Stimulated activated CD4-positive, alpha-beta T cell treated with anti-CD3 and anti-CD28 coated beads, Interleukin-4, amount 100 ng/mL, for 48 hours (primary cell): ENCODE results near the gene SEC14L5.
"Not testable (repeated sequence)": the region's sequence is repeated elsewhere in the genome, so short reads cannot be mapped to it uniquely, and the experiment has no call there.

Experiments
- DNase-seq, 2 donors: peaks; one replicate each; pipeline ENCODE4 v3.0.0-alpha.2; 2020; ENCODE audit warnings: low read depth in 2 of 2

The SEC14L5 gene

DNA sequence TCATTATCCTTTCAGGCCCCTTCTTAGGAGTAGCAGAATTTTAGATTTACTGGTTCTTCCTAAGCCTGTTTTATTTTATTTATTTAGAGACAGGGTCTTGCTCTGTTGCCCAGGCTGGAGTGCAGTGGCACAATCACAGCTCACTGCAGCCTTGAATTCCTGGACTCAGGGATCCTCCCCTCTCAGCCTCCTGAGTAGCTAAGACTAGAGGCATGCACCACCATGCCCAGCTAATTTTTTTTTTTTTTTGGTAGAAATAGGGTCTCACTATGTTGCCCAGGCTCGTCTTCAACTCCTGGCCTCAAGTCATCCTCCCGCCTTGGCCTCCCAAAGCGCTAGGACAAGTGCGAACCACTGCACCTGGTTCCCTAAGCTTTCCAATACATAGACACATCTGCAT, 28.5 kb upstream of the SEC14L5 start:
- not testable (repeated sequence) for DNase-seq

DNA sequence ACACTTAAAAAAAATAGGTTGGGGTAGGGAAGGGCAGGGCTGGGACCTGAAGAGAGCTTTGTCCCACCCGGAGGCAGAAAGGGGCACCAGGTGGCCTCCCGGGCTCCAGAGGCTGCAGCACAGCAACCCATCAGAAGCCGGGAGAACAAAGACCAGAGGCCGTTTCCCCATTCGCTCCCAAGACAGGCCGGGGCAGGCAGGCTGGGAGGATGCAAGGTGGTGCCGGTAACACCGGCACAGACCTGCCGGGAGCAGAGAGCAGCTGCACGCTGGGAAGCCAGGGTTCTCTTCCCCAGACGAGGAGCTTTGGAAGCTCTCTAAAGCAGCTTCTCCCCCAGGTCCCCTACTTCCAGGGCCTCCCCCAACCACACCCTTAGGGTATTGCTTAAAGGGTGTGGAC, 26.7 kb upstream of the SEC14L5 start:
- DNase-seq: no peak

DNA sequence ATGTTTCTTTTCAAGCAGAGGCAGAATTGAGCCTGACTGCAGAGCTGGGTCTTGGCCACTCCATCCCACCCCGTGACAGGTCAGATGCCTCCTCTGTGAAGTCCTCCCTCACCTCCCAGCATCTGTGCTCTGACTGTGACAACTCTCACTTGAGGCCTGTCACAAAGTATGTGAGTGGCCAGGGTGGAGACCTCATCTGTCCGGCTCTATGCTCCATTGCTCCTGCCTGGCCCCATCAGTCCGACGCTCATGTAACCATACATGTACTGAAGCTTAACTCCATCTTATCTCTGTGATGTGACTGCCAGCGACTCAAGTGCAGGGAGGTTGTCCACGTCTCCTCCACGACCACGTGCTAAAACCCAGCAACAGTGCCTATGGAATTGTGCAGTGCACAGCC, 24.7 kb upstream of the SEC14L5 start:
- DNase-seq: no peak

DNA sequence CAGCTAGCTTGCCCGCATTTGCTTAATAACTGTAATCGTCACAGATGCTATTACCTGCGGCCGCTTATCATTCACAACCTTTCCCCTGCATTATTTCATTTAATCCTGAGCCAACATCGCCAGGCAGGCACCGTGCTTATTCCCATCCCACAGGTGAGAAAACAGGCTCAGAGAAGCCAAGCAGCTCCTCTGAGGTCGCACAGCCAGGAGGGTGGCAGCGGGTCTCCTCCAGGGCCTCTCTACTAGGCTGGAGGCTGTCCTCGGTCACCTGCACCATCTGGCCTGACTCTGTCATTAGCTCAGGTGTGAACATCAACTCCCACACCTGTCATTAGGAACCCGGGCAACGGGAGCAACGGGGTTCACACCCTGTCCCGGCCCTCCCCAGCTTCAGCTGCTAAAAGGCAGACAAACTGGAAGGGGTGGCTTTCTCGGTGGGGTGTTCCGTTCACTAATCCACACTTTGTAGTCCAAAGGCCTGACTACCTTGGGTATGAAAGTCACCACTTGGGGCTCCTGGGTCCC, 24.2 kb upstream of the SEC14L5 start:
- DNase-seq: no peak

DNA sequence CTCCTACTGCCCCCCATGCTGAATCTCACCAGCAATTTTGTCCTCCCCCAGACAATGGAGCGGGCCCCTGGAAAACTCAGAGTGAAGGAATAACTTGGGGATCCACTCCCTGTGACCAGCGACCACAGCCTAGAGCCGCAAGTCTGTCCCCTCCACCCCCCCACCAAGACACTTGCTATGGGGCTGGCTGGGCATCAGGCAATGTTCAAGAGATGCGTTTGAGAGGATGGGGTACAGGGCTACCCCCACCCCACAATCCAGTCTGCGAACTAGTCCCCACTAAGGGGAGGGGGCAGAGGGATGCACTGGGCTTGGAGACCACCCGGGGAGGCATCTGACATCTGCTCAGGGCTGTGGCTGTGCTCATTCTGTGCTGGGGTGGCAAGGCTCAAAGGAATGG, 23.5 kb upstream of the SEC14L5 start:
- DNase-seq: no peak

DNA sequence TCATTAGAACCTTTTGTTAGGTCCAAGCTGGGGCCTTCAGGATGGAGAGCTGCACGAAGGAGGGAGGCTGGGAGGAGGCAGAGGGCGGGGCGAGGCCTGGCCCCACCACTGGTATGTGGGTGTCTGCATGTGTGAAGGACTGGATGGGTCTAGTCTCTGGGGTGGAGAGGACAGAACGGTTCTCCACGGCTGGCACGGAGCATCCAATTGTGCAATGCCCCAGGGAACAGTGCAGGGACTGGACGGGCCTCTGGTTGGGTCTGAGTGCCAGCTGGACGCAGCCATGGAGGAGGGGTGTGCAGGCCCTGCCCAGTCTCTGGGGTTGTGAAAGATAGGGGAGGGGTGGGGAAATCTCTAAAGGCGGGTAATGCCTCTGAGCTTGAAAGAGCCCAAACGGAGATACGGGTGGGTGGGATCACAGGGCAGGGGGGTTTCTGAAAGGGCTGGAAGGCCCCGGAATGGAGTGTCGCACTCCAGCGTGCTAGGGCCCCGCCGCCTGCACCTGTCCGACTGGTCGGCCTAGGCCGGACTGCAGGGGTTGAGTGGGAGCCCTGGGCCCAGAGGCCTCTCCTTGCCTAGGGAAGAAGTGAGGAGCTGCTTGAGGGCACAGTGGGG, 22.8 kb upstream of the SEC14L5 start:
- no peak for DNase-seq

DNA sequence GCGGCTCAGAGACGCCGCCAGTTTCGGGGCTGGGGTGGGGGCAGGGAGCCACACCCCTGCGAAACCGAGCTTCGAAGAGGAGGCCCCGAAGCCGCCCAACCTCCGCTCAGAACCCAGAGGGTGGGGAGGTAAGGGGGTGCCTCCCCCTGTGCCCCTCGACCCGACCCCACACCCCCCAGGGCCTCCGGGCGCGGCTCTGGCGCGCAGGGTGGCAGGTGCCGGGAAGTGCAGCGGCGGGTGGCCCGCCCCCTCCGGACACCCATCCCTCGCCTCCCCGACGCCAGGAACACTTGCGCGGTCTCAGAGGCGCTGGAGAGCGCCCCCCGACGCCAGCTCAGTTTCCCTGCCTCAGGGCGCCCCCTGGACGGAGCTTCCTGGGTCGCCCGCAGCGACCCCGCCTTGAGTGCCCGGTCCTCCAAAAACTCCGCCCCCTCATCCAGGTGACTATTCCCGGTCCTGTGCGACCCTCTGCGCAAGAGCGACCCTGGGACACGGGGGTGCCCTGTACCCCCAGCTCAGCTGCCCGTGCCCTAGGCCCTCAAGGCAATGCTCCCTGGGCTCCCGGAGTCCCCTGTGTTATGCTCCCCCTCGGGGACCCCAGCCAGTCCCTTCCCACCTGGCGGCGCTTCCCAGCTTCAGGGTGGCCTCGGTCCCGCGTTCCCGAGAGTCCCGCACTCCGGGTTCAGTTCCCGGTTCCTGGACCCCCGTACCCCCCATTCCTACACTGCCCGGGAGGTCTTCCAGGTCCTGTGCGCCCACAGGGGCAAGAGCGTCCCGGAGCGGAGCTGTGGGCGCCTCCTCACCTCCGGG, 21.7 kb upstream of the SEC14L5 start:
- no peak for DNase-seq

DNA sequence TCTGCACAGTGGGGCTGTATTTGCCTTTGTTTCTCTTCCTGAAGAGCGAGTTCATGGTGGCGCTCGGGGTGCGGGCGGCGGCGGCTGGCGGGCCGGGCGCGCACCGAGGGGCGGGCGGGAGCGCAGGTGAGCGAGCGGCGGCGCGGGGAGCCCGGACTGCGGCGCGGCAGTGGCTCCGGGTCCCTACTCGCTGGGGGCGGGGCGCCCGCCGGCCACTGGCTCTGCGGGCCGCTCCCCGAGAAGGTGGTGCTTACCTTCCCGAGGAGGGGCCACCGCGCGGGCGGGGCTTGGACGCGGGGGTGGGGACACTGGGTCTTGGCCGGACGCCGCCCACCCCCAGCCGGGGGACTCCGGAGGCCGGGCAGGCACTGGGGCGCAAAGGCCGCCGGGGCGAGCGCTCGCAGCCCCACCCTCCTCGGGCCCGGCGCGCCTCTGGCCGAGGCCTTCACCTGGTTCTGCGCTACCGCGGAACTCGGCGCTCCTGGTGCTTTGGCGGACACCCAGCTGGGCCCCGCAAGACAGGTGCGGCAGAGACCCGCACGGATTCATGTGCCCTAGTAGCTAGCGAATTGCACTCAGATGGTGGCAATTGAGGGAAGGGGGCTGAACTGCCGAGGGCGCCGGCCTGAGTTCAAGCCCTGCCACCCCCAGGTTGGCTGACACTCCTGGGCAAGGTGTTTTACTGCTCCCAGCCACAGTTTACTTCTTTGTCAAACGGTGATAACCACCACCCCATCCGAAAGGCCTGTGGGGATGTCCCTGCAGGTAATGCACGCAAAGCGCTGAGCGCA, 20.9 kb upstream of the SEC14L5 start, which contains the start of gene PPL:
Gene PPL (minus strand): TSS at position 158 of the 791 bp plus-strand sequence. CDS start 103 bp downstream, at position 55.
- no peak for DNase-seq

DNA sequence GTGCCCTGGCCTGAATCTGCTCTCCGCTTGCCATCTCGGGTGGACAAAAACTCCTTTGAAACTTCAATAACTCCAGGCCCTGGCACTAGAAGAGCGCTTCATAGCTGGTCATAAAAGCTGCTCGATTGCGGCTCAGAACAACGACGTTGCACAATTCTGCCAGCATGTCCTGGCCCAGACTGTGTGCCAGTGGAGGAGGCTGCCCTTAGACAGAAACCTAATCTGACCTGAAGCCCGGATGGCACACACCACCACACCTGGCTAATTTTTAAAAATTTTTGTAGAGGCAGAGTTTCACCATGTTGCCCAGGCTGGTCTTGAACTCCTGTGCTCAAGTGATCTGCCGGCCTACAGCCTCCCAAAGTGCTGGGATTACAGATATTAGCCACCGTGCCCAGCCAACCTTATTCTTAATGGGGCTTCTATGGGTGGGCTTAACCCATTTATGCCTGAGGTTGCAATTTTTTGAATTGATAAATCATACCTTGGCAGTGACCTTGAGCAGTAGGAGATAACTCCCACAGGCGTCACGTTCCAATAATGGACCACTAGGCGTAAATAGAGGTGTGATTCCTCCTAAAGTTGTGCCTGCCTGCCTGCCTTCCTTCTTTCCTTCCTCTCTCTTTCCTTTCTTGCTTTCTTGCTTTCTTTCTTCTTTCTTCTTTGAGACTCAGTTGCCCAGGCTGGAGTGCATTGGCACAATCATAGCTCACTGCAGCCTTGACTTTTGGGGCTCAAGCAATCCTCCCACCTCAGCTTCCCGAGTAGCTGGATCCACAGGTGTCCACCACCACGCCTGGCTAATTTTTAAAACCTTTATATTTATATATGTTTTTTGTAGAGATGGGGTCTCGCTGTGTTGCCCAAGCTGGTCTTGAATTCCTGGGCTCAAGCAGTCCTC, 20.1 kb upstream of the SEC14L5 start:
- DNase-seq: no peak

DNA sequence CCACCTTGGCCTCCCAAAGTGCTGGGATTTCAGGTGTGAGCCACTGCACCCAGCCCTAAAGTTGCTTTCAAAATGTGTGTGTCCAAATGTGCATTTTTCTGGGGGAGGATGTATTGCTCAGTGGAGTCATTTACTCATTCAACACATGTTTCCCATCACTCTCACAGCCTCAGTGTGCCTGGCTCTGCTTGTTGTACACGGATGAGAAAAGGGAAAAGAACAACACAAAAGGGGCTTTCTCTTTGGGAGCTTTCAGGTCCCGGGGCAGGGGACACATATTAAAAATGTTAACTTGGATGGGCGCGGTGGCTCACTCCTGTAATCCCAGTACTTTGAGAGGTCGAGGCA, 19.5 kb upstream of the SEC14L5 start:
- no peak for DNase-seq

DNA sequence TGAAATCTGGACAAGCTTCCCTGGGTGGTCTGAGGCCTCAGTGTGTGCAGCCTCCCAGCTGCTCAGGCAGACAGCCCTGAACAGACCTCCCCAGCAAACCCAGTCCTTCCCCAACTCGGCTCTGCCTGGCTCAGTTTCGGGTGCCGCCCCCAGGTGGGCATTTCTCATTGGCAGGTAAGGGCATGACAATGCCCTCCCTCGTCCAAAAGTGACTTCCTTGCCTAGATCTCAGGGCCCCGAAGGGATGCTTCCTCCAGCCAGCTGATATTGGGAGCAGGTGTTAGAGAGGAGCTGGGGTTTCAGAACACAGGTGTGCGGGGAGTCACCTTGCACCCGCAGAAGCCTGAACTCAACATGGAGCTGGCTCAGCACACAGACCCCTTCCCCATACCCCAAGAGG, 17.4 kb upstream of the SEC14L5 start:
- no peak for DNase-seq

DNA sequence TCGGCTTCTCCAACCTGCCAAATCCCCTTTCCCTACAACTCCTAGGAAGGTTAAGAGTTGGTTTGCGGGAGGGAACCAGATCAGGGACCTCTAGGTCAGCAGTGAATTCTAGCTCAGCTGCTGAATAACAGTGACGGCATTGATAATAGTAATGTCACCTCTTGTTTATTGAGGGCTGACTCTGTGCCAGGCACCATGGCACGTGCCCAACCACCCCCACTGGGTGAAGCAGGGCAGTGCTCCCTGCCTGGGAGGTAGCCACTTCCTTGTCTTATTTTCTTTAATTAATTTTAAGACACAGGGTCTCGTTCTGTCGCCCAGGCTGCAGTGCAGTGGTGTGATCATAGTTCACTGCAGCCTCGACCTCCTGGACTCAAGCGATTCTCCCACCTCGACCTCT, 15.6 kb upstream of the SEC14L5 start:
- no peak for DNase-seq

DNA sequence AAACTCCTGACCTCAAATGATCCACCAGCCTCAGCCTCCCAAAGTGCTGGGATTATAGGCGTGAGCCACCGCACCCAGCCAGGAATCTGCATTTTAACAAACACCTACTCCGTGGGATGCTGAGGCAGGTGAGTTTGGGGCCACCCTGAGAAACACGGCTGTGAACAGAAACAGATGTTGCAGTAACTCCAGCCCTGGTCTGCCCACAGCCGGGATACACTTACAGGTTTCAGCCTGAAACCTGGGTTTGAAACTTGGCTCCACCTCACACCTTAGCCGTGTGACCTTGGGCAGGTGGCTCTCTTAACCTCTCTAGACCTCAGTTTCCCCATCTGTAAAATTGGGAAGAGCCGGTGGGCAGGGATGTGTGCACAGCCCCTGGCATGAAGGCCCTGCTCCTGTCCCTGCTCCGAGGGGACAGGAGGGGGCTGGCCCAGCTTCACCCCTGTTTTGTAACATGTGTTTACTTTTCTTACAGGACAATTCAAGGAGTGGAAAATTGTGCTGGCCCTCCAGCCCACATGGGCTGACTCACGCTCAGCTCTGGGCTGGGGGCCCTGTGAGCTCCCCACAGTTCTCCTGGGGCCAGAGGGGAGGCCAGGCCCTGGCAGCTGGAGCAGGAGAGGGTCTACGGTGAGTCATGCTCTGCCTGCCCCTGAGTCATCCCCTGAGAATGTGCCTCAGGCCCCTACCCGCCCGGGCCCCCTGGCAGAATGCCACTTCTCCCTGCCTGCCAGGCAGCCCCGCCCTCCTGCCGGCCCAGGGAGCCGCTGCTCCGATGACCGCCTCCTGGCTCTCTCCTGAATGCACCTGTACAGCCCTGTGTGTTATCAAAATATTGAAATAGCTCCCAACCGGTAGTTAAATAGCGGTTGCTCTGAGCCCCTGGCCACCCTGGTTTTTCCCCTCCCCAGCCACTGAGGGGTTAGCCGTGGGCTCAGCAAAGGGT, 13.5 kb upstream of the SEC14L5 start:
- no peak for DNase-seq

DNA sequence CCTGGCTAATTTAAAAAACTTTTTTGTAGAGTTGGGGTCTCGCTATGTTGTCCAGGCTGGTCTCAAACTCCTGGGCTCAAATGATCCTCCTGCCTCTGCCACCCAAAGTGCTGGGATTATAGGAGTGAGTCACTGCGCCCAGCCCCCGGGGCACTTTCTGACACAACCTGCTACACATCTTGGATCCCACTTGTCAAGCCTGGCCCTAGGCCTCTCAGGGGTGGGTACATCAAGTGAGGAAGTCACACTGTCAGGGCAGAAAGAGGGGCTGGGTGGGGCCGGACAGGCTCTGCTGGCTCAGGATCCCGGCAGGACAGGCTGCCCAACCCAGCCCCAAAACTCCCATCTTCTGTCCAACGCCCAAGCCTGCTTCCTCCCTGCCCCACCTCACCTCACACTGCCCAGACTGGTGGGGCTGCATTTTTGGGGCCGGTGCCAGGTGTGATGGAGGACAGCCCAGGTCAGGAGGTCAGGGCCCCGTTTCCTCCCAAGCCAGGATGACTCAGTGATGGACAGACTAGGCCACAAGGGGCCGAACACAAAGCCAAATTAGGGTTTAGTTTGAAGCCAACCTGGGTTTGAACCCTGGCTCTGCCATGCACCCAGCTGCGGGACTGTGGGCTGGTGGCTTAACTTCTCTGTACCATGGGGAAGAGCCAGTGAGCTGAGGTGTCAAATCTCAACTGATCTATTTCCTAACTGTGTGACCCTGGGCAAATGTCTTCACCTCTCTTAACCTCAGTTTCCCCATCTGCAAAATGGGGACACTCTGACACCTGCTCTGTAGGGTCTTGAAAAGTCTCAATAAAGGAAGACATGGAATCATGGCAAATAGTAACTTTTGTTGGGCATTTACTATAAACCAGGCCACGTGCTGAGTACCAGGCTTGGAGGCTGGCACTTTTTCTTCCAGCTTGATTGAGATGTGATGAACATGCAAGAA, 12.3 kb upstream of the SEC14L5 start:
- no peak for DNase-seq

DNA sequence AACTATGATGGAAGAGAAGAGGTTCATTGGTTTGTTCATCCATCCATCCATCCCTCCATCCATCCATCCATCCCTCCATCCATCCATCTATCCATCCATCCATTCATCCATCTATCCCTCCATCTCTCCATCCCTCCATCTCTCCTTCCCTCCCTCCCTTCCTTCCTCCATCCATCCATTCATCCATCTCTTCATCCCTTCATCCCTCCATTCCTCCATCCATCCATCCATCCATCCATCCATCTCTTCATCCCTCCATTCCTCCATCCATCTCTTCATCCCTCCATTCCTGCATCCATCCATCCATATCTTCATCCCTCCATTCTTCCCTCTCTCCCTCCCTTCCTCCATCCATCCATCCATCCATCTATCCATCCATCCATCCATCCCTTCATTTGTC, 11.2 kb upstream of the SEC14L5 start:
- DNase-seq: no peak

DNA sequence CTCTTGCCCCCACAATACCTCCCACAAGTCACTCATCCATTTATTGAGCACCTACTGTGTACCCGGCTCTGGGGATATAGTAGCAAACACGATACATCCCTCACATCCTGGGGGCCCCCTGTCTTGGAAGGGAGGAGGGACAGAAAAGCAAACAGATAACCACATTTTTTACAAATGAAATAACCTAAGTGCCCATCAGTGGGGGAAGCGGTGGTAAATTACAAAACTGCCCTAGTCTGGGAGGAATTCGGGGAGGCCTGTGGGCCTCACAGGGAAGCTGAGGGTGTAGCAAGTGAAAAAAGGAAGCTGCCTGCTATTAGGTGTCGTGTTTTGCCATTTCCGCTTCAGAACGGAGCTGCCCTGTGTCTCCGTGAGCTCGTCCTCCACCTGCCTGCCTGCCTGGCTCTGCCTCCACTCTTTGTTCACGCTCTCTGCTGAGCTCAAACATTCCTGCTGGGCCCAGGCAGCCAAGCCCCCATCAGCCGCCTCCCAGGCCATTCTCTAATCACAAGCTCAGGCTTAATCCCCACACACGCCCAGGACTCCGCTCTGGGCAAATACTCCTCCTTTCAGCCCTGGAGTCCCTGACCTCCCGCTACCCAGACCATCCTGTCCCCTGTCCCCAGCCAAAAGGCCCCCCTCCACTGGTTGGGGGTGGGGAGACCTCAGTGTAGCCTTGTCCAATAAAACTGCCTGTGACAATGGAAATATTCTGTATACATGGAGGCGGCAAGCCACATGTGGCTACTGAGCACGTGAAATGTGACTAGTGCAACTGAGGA, 10.2 kb upstream of the SEC14L5 start:
- DNase-seq: no peak

DNA sequence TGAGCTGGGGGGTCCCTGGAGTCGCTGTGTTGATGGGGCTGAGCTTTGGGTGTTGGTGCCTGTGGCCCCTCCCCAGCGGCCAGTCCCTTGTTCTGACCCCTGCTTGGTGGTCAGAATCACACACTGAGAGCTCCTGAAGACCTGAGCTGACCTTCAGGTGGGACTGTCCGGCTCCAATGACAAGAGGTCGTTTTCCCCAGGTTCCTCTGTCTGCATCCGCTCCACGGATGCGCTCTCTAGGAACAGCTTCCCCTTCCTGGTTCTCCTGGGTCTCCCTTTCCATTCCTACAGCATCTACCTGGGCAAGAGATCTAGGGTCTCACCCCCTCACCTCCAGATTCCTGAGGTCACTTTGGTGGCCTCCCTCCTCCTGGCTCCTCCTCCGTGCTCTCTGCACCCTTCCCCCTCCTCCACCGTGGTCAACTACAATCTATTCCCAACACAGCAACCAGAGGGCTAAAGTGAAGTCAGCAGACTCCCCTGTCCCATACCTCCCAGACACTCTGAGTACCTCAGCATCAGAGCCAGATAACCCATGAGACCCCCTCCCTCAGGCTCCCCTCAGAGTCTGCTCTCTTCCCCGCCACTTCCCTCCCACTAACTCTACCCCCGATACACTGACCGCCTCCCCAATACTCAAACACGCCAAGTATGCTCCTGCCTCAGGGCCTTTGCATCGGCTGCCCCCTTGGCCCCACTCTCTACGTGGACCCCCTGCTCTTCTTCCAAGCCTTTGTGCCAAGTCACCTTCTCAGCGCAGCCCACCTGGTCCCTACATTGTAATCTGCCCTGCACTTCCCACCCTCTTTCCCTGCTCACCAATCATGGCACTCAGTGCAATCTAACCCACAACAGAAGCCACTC, 9.0 kb upstream of the SEC14L5 start:
- no peak for DNase-seq
